Prostate gland (tissue), 2 donors: ENCODE data around the gene TMEM235. TPM values are rescaled to one million over a fixed set of nuclear protein-coding genes. Genes with fewer than 3 reads are reported as not detected.

ENCODE experiments used
- DNase-seq: peaks from one replicate; pipeline ENCODE4 v3.0.0-alpha.2; 2019; ENCODE audit warnings: low spot score
- H3K27ac ChIP-seq, 2 donors: fragments of 200-600 bp; sonication (generic); 2 replicates each; pipeline ENCODE4 v1.5.1; 2017 to 2019
- H3K27me3 ChIP-seq: fragments of 200-600 bp; sonication (generic); replicated peaks from 2 replicates; pipeline ENCODE4 v1.5.1; 2019; ENCODE audit not compliant: insufficient read depth
- H3K36me3 ChIP-seq, 2 donors: fragments of 200-600 bp; sonication (generic); 1 replicate in 1 of 2; 2 replicates in 1 of 2; pipeline versions ENCODE4 v1.5.1 to v1.8.1; 2017 to 2019
- H3K4me1 ChIP-seq: fragments of 200-600 bp; sonication (generic); replicated peaks from 2 replicates; pipeline ENCODE4 v1.5.1; 2019
- H3K4me3 ChIP-seq, 2 donors: fragments of 200-600 bp; sonication (generic); 2 replicates each; pipeline ENCODE4 v1.5.1; 2017 to 2019
- H3K9me3 ChIP-seq: fragments of 200-600 bp; sonication (generic); 2 replicates; pipeline ENCODE4 v1.5.1; 2017
- CTCF ChIP-seq, 4 experiments: fragments of 200-600 bp in 2 of 4; fragments of 450-650 bp in 2 of 4; sonication (generic) in 2 of 4; IDR thresholded peaks; 1 replicate in 3 of 4; 2 replicates in 1 of 4; pipeline ENCODE4 v1.5.1; 2016 to 2019; ENCODE audit warnings: antibody characterized with exemption in 4 of 4, mild to moderate bottlenecking in 2 of 4, moderate library complexity in 2 of 4
- POLR2A ChIP-seq: fragments of 450-650 bp; IDR thresholded peaks from one replicate; pipeline ENCODE4 v1.6.1; 2016; ENCODE audit warnings: antibody characterized with exemption, mild to moderate bottlenecking
- POLR2AphosphoS5 ChIP-seq: sonication (generic); formaldehyde crosslinking; IDR thresholded peaks from one replicate; pipeline ENCODE4 v1.6.1; 2017; ENCODE audit warnings: antibody characterized with exemption
- WGBS: methylation state at CpG from one replicate; pipeline ENCODE4 v1.1.5; 2018; 5-methylcytosine and 5-hydroxymethylcytosine counted together
- intact Hi-C: fragments of 100-400 bp; cut with DNase I; formaldehyde crosslinking; loops from one replicate; pipeline ENCODE4 v1.14.2; 2022
- total RNA-seq, 2 donors: library from RNA; depleted of rRNA; stranded (reverse); fragments of >200 nt; gene quantifications; one replicate each; pipeline ENCODE4 v1.1.0, GENCODE V29; 2016

Gene TMEM235
- total RNA-seq, 2 donors from 2014 or later, result not detected

GRCh38 chr17:78208486-78208885 is 22.9 kb upstream of the TMEM235 start:
- Histone ChIP-seq H3K27me3 (no peaks in the 10 kb centered on the region), H3K4me3 (no peak overlapping the region), H3K4me1 (no peaks in the 10 kb centered on the region), H3K9me3 (no peaks in the 10 kb centered on the region), H3K36me3 (no peaks in the 10 kb centered on the region), H3K27ac (no peak overlapping the region)
- WGBS, result 59% methylated on average over 3 of the region's 3 CpGs
- TF ChIP-seq CTCF (IDR thresholded peaks at IDR 0.05) (no peak), POLR2AphosphoS5 (no peak), POLR2A (no peak)
- intact Hi-C loops, result no loop called here
- DNase-seq, result no peak

DNA sequence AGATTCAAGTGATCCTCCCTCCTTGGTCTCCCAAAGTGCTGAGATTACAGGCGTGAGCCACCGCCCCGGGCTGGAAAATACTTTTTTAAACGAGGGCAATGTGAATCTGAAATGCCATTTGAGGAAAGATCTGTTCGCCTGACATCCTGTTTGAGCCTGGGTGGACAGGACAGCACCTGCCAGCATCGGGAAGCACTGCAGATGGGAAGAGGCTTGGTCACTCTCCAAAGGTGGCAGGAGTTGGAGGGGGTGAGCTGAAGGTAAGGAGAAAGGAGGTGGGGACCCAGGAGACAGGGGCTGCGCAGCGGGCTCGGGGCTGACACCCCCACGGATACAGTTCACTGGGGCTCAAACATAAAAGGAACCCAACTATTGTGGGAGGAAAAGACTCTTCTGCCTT is 21.3 kb upstream of the TMEM235 start:
- no peak for TF ChIP-seq CTCF (IDR thresholded peaks at IDR 0.05)
- TF ChIP-seq POLR2AphosphoS5, result no peak
- no peak for TF ChIP-seq POLR2A
- intact Hi-C loops, result no loop called here
- WGBS, result 86% methylated on average over 10 of the region's 10 CpGs
- H3K27ac ChIP-seq, result no peak overlapping the region
- no peak overlapping the region for H3K4me3 ChIP-seq
- H3K27me3 ChIP-seq, result no peaks in the 10 kb centered on the region
- H3K4me1 ChIP-seq, result no peaks in the 10 kb centered on the region
- no peaks in the 10 kb centered on the region for H3K9me3 ChIP-seq
- no peaks in the 10 kb centered on the region for H3K36me3 ChIP-seq
- no peak for DNase-seq

DNA sequence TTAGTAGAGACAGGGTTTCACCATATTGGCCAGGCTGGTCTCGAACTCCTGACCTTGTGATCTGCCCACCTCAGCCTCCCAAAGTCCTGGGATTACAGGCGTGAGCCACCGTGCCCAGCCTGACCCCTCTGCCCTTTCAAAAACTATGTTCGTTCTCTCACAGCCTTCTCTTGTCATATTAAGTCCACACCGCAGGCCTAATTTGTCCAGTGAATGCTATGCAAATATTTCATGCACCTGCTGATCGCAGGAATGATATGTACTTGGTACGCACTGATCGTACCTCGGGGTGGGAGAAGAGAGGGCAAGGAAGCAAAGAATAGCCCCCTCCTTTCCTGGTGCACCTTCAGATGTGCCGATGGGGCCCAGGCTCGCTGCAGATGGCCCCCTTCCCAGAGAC is 20.4 kb upstream of the TMEM235 start:
- WGBS, result 48% methylated on average over 11 of the region's 11 CpGs
- TF ChIP-seq POLR2AphosphoS5, result no peak
- TF ChIP-seq CTCF (IDR thresholded peaks at IDR 0.05), result no peak
- no peak for TF ChIP-seq POLR2A

DNA sequence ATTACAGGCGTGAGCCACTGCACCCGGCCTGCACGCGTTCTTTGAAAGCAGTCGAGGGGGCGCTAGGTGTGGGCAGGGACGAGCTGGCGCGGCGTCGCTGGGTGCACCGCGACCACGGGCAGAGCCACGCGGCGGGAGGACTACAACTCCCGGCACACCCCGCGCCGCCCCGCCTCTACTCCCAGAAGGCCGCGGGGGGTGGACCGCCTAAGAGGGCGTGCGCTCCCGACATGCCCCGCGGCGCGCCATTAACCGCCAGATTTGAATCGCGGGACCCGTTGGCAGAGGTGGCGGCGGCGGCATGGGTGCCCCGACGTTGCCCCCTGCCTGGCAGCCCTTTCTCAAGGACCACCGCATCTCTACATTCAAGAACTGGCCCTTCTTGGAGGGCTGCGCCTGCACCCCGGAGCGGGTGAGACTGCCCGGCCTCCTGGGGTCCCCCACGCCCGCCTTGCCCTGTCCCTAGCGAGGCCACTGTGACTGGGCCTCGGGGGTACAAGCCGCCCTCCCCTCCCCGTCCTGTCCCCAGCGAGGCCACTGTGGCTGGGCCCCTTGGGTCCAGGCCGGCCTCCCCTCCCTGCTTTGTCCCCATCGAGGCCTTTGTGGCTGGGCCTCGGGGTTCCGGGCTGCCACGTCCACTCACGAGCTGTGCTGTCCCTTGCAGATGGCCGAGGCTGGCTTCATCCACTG is 17.3 kb upstream of the TMEM235 start, which contains the start of gene BIRC5:
BIRC5 (plus strand) TSS at position 238 of the 690 bp plus-strand sequence; CDS start at position 302, 64 bp downstream.
- intact Hi-C loops, result no loop called here
- Histone ChIP-seq H3K9me3 (no peaks in the 10 kb centered on the region), H3K4me3 (peak within 1 kb of the TSS; percentile 16 to 32), H3K27me3 (no peaks in the 10 kb centered on the region), H3K4me1 (no peaks in the 10 kb centered on the region), H3K27ac (no peak within 1 kb of the TSS), H3K36me3 (no peaks in the 10 kb centered on the region)
- peak; percentile 30 for TF ChIP-seq POLR2A
- TF ChIP-seq POLR2AphosphoS5, result peak; percentile 95
- TF ChIP-seq CTCF (IDR thresholded peaks at IDR 0.05), result no peak
- 2% methylated on average over 60 of the region's 60 CpGs for WGBS
- DNase-seq, result peak; percentile 82

More for the DNA sequence above, 20.4 kb upstream of the TMEM235 start:
- H3K4me1 ChIP-seq, result no peaks in the 10 kb centered on the region
- H3K4me3 ChIP-seq, result no peak overlapping the region
- no peak overlapping the region for H3K27ac ChIP-seq
- no peaks in the 10 kb centered on the region for H3K36me3 ChIP-seq
- H3K27me3 ChIP-seq, result no peaks in the 10 kb centered on the region
- H3K9me3 ChIP-seq, result no peaks in the 10 kb centered on the region
- DNase-seq, result no peak
- intact Hi-C loops, result no loop called here

GRCh38 chr17:78214706-78215061 is 16.7 kb upstream of the TMEM235 start:
- 10% methylated on average over 5 of the region's 5 CpGs for WGBS
- no peaks in the 10 kb centered on the region for H3K36me3 ChIP-seq
- no peak overlapping the region for H3K27ac ChIP-seq
- TF ChIP-seq CTCF (IDR thresholded peaks at IDR 0.05) (no peak), POLR2A (no peak), POLR2AphosphoS5 (no peak)
- H3K4me1 ChIP-seq, result no peaks in the 10 kb centered on the region
- no peak overlapping the region for H3K4me3 ChIP-seq
- no peaks in the 10 kb centered on the region for H3K9me3 ChIP-seq
- H3K27me3 ChIP-seq, result no peaks in the 10 kb centered on the region
- no peak for DNase-seq
- intact Hi-C loops, result no loop called here
